Sigmoid colon (tissue), 7 donors: Measurements from ENCODE around the gene FASN. TPM values are rescaled to one million over a fixed set of nuclear protein-coding genes. Genes with fewer than 3 reads are reported as not detected.
A peak's percentile ranks its signal among the peaks of the same experiment; 100 is the strongest.

Source experiments
- DNase-seq: peaks from one replicate; pipeline ENCODE4 v3.0.0-alpha.2; 2019
- H3K27ac ChIP-seq, 4 donors: fragments of 200-600 bp; sonication (generic); one replicate each; pipeline ENCODE4 v1.5.1; 2016 to 2019; ENCODE audit warnings: mild to moderate bottlenecking in 1 of 4
- H3K27me3 ChIP-seq, 3 donors: fragments of 200-600 bp; sonication (generic); one replicate each; pipeline ENCODE4 v1.5.1; 2019; ENCODE audit warnings: mild to moderate bottlenecking in 1 of 3
- H3K36me3 ChIP-seq, 4 donors: fragments of 200-600 bp; sonication (generic); one replicate each; pipeline ENCODE4 v1.5.1; 2016 to 2019
- H3K4me1 ChIP-seq, 4 donors: fragments of 200-600 bp; sonication (generic); one replicate each; pipeline ENCODE4 v1.5.1; 2017 to 2019
- H3K4me3 ChIP-seq, 4 donors: fragments of 200-600 bp; sonication (generic); one replicate each; pipeline ENCODE4 v1.5.1; 2017 to 2019; ENCODE audit warnings: mild to moderate bottlenecking in 2 of 4, moderate library complexity in 1 of 4
- H3K9me3 ChIP-seq, 4 donors: fragments of 200-600 bp in 3 of 4; sonication (generic) in 3 of 4; one replicate each; pipeline versions ENCODE4 v1.5.1 to v1.6.1; 2013 to 2019
- CTCF ChIP-seq, 4 experiments: fragments of 450-650 bp in 3 of 4; fragments of 200-600 bp in 1 of 4; IDR thresholded peaks; one replicate each; pipeline ENCODE4 v1.5.1; 2016 to 2019; ENCODE audit warnings: antibody characterized with exemption in 4 of 4, mild to moderate bottlenecking in 3 of 4, moderate library complexity in 2 of 4
- EP300 ChIP-seq, 4 donors: sonication (generic); formaldehyde crosslinking; IDR thresholded peaks; one replicate each; pipeline ENCODE4 v1.6.1; 2017; ENCODE audit warnings: antibody characterized with exemption in 4 of 4
- POLR2A ChIP-seq, 2 donors: fragments of 450-650 bp; IDR thresholded peaks; one replicate each; pipeline ENCODE4 v1.6.1; 2016; ENCODE audit warnings: antibody characterized with exemption in 2 of 2, mild to moderate bottlenecking in 2 of 2, moderate library complexity in 2 of 2
- POLR2AphosphoS5 ChIP-seq, 4 donors: sonication (generic); formaldehyde crosslinking; IDR thresholded peaks; one replicate each; pipeline ENCODE4 v1.6.1; 2017; ENCODE audit warnings: antibody characterized with exemption in 4 of 4
- WGBS, 2 donors: extraction: QIAGEN DNeasy Blood & Tissue Kit; methylation state at CpG; one replicate each; pipeline ENCODE4 v1.1.7; 2013; 5-methylcytosine and 5-hydroxymethylcytosine counted together
- intact Hi-C: fragments of 100-400 bp; cut with DNase I; formaldehyde crosslinking; loops from one replicate; pipeline ENCODE4 v1.15.1; 2023
- polyA plus RNA-seq, 3 donors: library from polyadenylated mRNA; stranded (reverse); fragments of 200-250 nt; gene quantifications; one replicate each; pipeline ENCODE4 v1.2.3, GENCODE V29; 2013
- total RNA-seq, 4 donors: library from RNA; depleted of rRNA; stranded (reverse); fragments of >200 nt; gene quantifications; one replicate each; pipeline ENCODE4 v1.1.0, GENCODE V29; 2016
- donor health status: healthy with polysubstance abuse.
- donor health status: Bipolar disorder and iron deficiency.
- donor health status: healthy.

FASN gene
- total and polyA plus RNA-seq, 7 donors: 12.7 to 152 (median 18.0) TPM

GRCh38 chr17:82110298-82110697, 12.3 kb upstream of the FASN start:
- Histone ChIP-seq H3K27ac (no peak overlapping the region), H3K27me3 (no peaks in the 10 kb centered on the region), H3K4me3 (no peak overlapping the region), H3K4me1 (peaks cover 0 to 15% (median 12%) of the 10 kb centered on the region in 4 donors), H3K9me3 (no peaks in the 10 kb centered on the region), H3K36me3 (peaks cover 0 to 27% (median 0%) of the 10 kb centered on the region in 4 donors)
- no peak for TF ChIP-seq CTCF (IDR thresholded peaks at IDR 0.05)
- no peak for TF ChIP-seq POLR2AphosphoS5 (IDR thresholded peaks at IDR 0.05)
- no peak for TF ChIP-seq POLR2A (IDR thresholded peaks at IDR 0.05)
- no peak for TF ChIP-seq EP300 (IDR thresholded peaks at IDR 0.05)
- 64 to 69% methylated on average over 3 of the region's 3 CpGs for WGBS, 2 donors
- intact Hi-C loops: no loop called here
- DNase-seq: no peak

- H3K27ac ChIP-seq: peak overlapping the region in 1 of 4 donors; percentile 31
- no peaks in the 10 kb centered on the region for H3K27me3 ChIP-seq
- peaks cover 0 to 22% (median 19%) of the 10 kb centered on the region in 4 donors for H3K4me1 ChIP-seq
- intact Hi-C loops: no loop called here
- no peaks in the 10 kb centered on the region for H3K9me3 ChIP-seq
- TF ChIP-seq EP300 (IDR thresholded peaks at IDR 0.05) (no peak), POLR2A (IDR thresholded peaks at IDR 0.05) (no peak), CTCF (IDR thresholded peaks at IDR 0.05) (peak in 1 of 4 experiments; percentile 6), POLR2AphosphoS5 (IDR thresholded peaks at IDR 0.05) (no peak)
- DNase-seq: no peak
- no peak overlapping the region for H3K4me3 ChIP-seq
- WGBS, 2 donors: 93 to 95% methylated on average over 14 of the region's 14 CpGs
- H3K36me3 ChIP-seq: peaks cover 0 to 24% (median 0%) of the 10 kb centered on the region in 4 donors
Observed at GRCh38 chr17:82108961-82109475, 11.0 kb upstream of the FASN start.

- H3K9me3 ChIP-seq: no peaks in the 10 kb centered on the region
- no peak overlapping the region for H3K4me3 ChIP-seq
- intact Hi-C loops: no loop called here
- TF ChIP-seq POLR2AphosphoS5 (IDR thresholded peaks at IDR 0.05) (no peak), POLR2A (IDR thresholded peaks at IDR 0.05) (no peak), CTCF (IDR thresholded peaks at IDR 0.05) (no peak), EP300 (IDR thresholded peaks at IDR 0.05) (no peak)
- DNase-seq: no peak
- H3K27ac ChIP-seq: peak overlapping the region in 1 of 4 donors; percentile 31
- no peaks in the 10 kb centered on the region for H3K27me3 ChIP-seq
- H3K36me3 ChIP-seq: peaks cover 0 to 19% (median 0%) of the 10 kb centered on the region in 4 donors
- WGBS, 2 donors: 87% methylated on average over 19 of the region's 19 CpGs
- H3K4me1 ChIP-seq: peaks cover 0 to 27% (median 24%) of the 10 kb centered on the region in 4 donors
Observed at GRCh38 chr17:82108496-82108945, 10.5 kb upstream of the FASN start.

GRCh38 chr17:82108038-82108437, 10.0 kb upstream of the FASN start:
- peak overlapping the region in 1 of 4 donors; percentile 24 for H3K27ac ChIP-seq
- TF ChIP-seq CTCF (IDR thresholded peaks at IDR 0.05) (no peak), POLR2A (IDR thresholded peaks at IDR 0.05) (no peak), EP300 (IDR thresholded peaks at IDR 0.05) (no peak), POLR2AphosphoS5 (IDR thresholded peaks at IDR 0.05) (no peak)

More at GRCh38 chr17:82108038-82108437, 10.0 kb upstream of the FASN start:
- Histone ChIP-seq H3K9me3 (no peaks in the 10 kb centered on the region), H3K4me3 (no peak overlapping the region), H3K4me1 (peaks cover 0 to 31% (median 28%) of the 10 kb centered on the region in 4 donors), H3K36me3 (peaks cover 0 to 14% (median 0%) of the 10 kb centered on the region in 4 donors), H3K27me3 (no peaks in the 10 kb centered on the region)
- intact Hi-C loops: no loop called here
- peak; percentile 57 for DNase-seq
- 93 to 94% methylated on average over 14 of the region's 14 CpGs for WGBS, 2 donors
